ENCODE data around the gene LDLRAD3. TPM values are rescaled to one million over a fixed set of nuclear protein-coding genes. Genes with fewer than 3 reads are reported as not detected.

Gene LDLRAD3
- total RNA-seq, 1 experiment from 2014 or later = 11.0 TPM

Small RNA genes within 50 kb of the gene (small RNA-seq; reads per million reads assigned to genes)
- 0 reads per million in 2 experiments for gene MIR3973

Data from NCI-H460 (cell line).